ENCODE measurements around the gene SLC47A2.

DNA sequence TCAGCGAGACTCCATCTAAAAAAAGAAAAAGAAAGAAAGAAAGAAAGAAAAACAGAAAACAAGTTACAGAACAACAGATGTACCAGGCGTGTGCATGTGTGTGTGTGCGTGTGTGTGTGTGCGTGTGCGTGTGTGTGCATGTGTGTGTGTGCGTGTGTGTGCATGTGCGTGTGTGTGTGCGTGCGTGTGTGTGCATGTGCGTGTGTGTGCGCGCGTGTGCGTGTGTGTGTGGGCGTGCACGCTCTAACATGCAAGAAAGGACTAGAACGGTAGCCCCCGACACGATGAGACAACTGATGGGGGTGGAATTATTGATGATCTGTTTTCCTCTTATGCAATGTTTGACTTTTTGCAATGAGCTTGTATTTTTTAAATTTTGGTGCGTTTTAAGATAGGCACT, 30.1 kb upstream of the SLC47A2 start:
- TF ChIP-seq CTCF (IDR thresholded peaks at IDR 0.05), result no peak
- TF ChIP-seq POLR2A (IDR thresholded peaks at IDR 0.05), result no peak

All from stomach (tissue), 4 donors.